ENCODE data around the gene DPCD. TPM values are rescaled to one million over a fixed set of nuclear protein-coding genes. Genes with fewer than 3 reads are reported as not detected.

DPCD gene
- total RNA-seq, 1 donor from 2014 or later = 71.1 TPM

GRCh38 chr10:101645659-101646058 is 57.5 kb downstream of the DPCD start:
- no peak overlapping the region for H2AFZ ChIP-seq (replicated peaks)
- Mint-ChIP-seq H3K4me1 (peaks cover 29% of the 10 kb centered on the region), H3K27me3 (ENCODE audit: insufficient read depth, low read depth) (peaks cover 2% of the 10 kb centered on the region), H3K27ac (no peak overlapping the region), H3K4me3 (no peak overlapping the region), H3K9me3 (no peaks in the 10 kb centered on the region), H3K36me3 (peaks cover 4% of the 10 kb centered on the region)
- no peaks in the 10 kb centered on the region for H4K20me1 ChIP-seq (ENCODE audit: low read depth)
- no peak overlapping the region for H3K4me3 ChIP-seq
- H3K36me3 ChIP-seq = no peaks in the 10 kb centered on the region
- no peaks in the 10 kb centered on the region for H3K9me3 ChIP-seq (ENCODE audit: low read depth)
- H3K79me2 ChIP-seq (ENCODE audit: low read depth) = peaks cover 18% of the 10 kb centered on the region
- H3K9ac ChIP-seq = no peak overlapping the region
- no peaks in the 10 kb centered on the region for H3K27me3 ChIP-seq
- H3K4me2 ChIP-seq = no peak overlapping the region
- H3F3A ChIP-seq (ENCODE audit: low read depth) = peaks cover 57% of the 10 kb centered on the region
- no peak for DNase-seq (ENCODE audit: low spot score)
- H3K4me1 ChIP-seq = peaks cover 67% of the 10 kb centered on the region
- H3K27ac ChIP-seq = peak overlapping the region; percentile 98
- TF ChIP-seq EZH2 (IDR thresholded peaks at IDR 0.05) = no peak
- TF ChIP-seq EZH2phosphoT487 (IDR thresholded peaks at IDR 0.05) = no peak
- TF ChIP-seq, protein P1, sequence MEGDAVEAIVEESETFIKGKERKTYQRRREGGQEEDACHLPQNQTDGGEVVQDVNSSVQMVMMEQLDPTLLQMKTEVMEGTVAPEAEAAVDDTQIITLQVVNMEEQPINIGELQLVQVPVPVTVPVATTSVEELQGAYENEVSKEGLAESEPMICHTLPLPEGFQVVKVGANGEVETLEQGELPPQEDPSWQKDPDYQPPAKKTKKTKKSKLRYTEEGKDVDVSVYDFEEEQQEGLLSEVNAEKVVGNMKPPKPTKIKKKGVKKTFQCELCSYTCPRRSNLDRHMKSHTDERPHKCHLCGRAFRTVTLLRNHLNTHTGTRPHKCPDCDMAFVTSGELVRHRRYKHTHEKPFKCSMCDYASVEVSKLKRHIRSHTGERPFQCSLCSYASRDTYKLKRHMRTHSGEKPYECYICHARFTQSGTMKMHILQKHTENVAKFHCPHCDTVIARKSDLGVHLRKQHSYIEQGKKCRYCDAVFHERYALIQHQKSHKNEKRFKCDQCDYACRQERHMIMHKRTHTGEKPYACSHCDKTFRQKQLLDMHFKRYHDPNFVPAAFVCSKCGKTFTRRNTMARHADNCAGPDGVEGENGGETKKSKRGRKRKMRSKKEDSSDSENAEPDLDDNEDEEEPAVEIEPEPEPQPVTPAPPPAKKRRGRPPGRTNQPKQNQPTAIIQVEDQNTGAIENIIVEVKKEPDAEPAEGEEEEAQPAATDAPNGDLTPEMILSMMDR (IDR thresholded peaks at IDR 0.05) = no peak

DNA sequence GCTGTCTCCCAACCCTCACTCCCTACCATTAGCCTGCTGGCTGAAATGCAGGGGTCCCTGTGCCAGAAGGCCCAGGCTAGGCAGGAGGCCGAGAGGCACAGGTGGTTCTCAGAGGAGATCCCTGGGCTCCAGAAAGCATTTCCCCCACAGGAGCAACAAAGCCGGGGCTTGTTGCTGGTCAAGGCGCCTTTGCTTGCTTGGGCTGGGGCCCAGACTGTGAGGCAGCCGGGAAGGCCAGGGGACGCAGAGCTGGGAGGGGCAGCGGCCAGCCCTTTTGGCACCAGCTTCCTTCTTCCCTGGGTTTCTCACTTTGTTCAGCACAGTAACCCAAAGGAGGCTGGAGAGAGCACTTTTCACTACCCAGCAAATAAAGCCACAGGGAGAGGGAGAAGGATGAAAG is 58.2 kb downstream of the DPCD start:
- Histone ChIP-seq H4K20me1 (ENCODE audit: low read depth) (no peaks in the 10 kb centered on the region), H2AFZ (replicated peaks) (no peak overlapping the region), H3K9me3 (ENCODE audit: low read depth) (no peaks in the 10 kb centered on the region), H3K27me3 (no peaks in the 10 kb centered on the region), H3K36me3 (no peaks in the 10 kb centered on the region), H3K9ac (no peak overlapping the region), H3K4me1 (peaks cover 70% of the 10 kb centered on the region), H3K27ac (peak overlapping the region; percentile 49), H3F3A (ENCODE audit: low read depth) (peaks cover 64% of the 10 kb centered on the region), H3K4me2 (no peak overlapping the region), H3K4me3 (no peak overlapping the region), H3K79me2 (ENCODE audit: low read depth) (peaks cover 12% of the 10 kb centered on the region)
- TF ChIP-seq EZH2 (IDR thresholded peaks at IDR 0.05) = no peak
- TF ChIP-seq, protein P1 (IDR thresholded peaks at IDR 0.05) = no peak
- no peak for TF ChIP-seq EZH2phosphoT487 (IDR thresholded peaks at IDR 0.05)
- Mint-ChIP-seq H3K9me3 (no peaks in the 10 kb centered on the region), H3K4me3 (no peak overlapping the region), H3K4me1 (peaks cover 28% of the 10 kb centered on the region), H3K27me3 (ENCODE audit: insufficient read depth, low read depth) (peaks cover 2% of the 10 kb centered on the region), H3K27ac (no peak overlapping the region), H3K36me3 (peaks cover 4% of the 10 kb centered on the region)
- no peak for DNase-seq (ENCODE audit: low spot score)

DNA sequence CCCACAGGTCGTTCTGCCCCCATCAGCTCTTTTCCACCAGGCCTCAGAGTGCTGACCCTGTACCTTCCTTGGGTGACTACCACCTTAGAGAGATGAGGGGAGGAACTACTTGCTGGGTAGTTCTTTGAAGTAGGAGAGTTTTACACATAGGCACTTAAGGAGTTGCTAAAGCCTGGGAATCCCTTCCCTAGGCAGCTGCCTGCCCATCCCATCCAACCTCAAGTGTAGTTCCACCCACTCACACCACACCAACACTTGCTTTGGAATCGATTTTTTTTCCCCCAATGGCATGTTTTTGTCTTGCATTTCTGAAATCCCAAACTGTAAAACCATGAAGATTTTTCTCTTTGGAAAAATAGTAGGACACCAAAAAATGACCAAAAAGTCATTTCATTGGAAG is 59.1 kb downstream of the DPCD start:
- Mint-ChIP-seq H3K36me3 (peaks cover 4% of the 10 kb centered on the region), H3K4me3 (no peak overlapping the region), H3K9me3 (no peaks in the 10 kb centered on the region), H3K27ac (no peak overlapping the region), H3K4me1 (peaks cover 25% of the 10 kb centered on the region), H3K27me3 (ENCODE audit: insufficient read depth, low read depth) (peaks cover 4% of the 10 kb centered on the region)
- DNase-seq (ENCODE audit: low spot score) = no peak
- no peak overlapping the region for H2AFZ ChIP-seq (replicated peaks)
- no peaks in the 10 kb centered on the region for H3K36me3 ChIP-seq
- no peak overlapping the region for H3K9ac ChIP-seq
- no peaks in the 10 kb centered on the region for H3K27me3 ChIP-seq
- no peak overlapping the region for H3K4me2 ChIP-seq
- H4K20me1 ChIP-seq (ENCODE audit: low read depth) = no peaks in the 10 kb centered on the region
- peaks cover 3% of the 10 kb centered on the region for H3K79me2 ChIP-seq (ENCODE audit: low read depth)
- no peaks in the 10 kb centered on the region for H3K9me3 ChIP-seq (ENCODE audit: low read depth)
- peaks cover 71% of the 10 kb centered on the region for H3K4me1 ChIP-seq
- H3K27ac ChIP-seq = no peak overlapping the region
- H3K4me3 ChIP-seq = no peak overlapping the region
- TF ChIP-seq EZH2phosphoT487 (IDR thresholded peaks at IDR 0.05) = no peak
- no peak for TF ChIP-seq EZH2 (IDR thresholded peaks at IDR 0.05)
- TF ChIP-seq, protein P1 (IDR thresholded peaks at IDR 0.05) = no peak
- peaks cover 71% of the 10 kb centered on the region for H3F3A ChIP-seq (ENCODE audit: low read depth)
